GM18868 (cell line): ENCODE measurements around the gene CTNNBL1.

Experiments
- ATAC-seq: cut with Tn5 transposase; IDR thresholded peaks from one replicate; pipeline ENCODE4 v1.9.1; 2021; ENCODE audit warnings: mild to moderate bottlenecking, moderate library complexity; ENCODE audit not compliant: unreplicated experiment

CTNNBL1 gene

GRCh38 chr20:37895166-37895565 is 201.3 kb downstream of the CTNNBL1 start:
- no peak for ATAC-seq

DNA sequence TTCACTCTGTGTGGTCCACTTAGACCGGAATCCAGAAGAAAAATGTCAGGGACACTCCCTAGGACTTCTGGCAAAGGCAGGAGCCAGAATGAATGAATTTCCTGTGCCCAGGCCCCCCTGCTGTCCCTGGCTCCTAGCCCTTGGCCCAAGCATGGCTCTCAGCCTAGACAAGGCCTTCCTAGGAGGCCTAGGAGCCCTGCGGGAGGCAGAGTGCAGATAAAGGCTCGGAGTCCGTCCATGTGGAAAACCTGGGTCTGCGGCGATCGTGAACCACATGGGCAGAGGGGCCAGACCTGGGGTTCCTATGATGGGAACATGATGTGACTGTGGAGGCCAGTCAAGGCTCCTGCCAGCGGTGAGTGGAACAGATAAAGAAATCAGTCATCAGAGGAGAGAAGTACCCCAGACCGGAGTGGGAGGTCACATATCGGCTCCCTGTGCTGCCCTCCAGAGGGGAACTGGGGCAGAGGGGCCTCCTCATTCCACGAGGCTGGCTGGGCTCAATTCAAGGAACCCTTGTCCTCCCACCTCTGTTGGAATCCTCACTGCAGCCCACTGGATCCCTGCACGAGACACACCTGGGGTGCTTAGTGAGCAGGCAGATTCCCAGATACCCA is 203.2 kb downstream of the CTNNBL1 start:
- ATAC-seq: no peak

- no peak for ATAC-seq
Observed at GRCh38 chr20:37898233-37899104, 204.6 kb downstream of the CTNNBL1 start.

DNA sequence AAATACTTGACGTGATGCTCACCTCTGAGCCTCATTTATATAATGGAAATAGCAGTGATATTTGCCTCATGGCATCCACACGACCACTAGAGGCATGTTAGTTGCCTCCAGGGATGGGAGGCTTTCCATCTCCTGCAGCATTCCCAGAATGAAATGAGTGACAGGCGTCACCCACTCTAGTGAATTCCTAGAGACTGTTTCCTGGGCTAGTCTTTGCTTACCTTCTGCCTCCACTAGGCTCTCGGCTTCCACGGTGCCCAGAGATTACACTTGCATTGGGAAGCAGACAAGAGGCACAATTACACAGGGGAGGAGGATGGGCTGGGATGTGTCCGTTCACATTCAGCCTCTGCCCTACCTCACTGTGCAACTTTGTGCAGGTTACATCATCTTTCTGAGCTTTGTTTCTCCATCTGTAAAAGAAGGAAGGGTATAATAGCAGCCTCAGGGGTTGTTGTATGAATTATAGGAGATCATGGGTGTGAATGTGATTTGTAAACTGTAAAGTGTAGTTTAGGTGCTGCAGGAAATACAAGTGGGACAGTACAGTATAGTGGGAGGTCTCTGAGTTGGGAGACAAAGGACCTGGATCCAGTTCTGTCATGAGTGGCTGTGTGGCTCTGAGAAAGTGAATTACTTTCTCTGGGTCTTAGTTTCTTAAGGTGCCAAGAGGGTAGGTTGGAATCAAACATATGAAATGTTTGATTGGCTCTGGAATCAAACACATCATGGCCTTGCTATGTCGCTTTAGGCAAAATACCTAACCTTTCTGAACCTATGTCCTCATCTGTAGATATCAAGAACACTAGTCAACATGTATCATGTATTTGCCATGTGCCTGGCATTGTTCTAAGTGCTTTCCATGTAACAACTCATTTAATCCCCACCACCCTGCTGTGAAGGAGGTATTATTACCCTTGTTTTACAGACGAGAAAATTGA is 205.5 kb downstream of the CTNNBL1 start:
- no peak for ATAC-seq

DNA sequence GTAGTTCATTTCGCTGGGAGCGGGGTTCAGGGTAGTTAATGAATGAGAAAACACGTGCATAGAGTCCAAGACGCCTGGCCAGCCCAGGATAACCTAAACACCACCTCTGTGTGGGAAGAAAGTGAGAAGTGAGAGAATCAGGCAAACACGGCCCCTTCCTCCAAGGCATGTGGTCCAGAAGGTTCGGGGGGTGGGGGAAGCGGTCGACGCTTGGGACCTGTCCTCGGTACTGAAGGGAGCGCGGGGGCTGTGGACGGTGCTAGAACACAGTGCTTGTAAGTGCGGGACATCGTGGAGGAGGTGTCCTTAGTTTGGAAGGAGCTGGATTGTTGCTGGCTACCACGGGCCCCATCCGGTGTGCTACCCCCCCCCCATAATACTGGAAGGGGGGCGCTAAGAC is 207.4 kb downstream of the CTNNBL1 start:
- no peak for ATAC-seq

DNA sequence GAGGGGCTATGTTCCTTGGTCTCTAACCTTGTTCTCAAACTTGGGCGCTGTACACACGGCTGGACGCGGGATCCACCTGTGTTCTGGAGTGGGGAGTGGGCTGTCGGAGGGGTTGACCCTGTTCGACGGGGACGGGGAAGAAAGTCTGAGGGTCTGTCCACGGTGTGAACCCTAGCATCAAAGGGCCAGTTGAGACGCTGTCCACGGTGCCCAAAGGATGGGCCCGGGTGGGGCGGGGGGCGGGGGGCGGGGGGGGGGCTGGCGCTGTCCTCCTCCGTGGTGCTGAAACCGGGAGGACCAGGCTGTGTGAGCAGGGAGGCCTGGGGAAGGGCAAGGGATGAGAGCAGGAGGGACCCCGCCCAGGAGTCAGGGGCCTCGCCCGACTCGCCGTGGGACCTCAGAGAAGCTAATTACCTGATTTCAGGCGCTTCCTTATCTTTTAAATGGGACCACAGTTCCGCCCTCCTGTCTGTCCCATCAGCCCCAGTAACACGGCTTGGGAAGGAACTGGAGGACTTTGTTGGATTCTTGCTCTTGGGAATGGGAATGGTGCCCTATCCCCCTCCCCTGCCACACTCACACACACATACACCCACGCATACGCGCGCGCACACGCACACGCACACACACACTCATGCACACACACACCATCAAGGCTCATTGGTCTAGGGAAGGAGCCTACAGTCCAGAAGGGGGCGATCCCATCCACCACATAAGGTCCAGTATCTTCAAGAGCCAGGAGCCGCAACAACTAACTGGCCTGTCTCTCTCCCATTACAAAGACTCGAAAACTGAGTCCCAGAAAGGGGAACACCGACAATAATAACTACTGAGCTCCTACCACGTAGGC is 208.0 kb downstream of the CTNNBL1 start:
- ATAC-seq: no peak

- no peak for ATAC-seq
Observed at GRCh38 chr20:37902504-37903313, 208.9 kb downstream of the CTNNBL1 start, which contains the start of gene VSTM2L. Gene VSTM2L (plus strand): TSS chr20:37903127. CDS start chr20:37903351, 224 bp downstream.

GRCh38 chr20:37903317-37904007 is 209.6 kb downstream of the CTNNBL1 start:
- no peak for ATAC-seq

DNA sequence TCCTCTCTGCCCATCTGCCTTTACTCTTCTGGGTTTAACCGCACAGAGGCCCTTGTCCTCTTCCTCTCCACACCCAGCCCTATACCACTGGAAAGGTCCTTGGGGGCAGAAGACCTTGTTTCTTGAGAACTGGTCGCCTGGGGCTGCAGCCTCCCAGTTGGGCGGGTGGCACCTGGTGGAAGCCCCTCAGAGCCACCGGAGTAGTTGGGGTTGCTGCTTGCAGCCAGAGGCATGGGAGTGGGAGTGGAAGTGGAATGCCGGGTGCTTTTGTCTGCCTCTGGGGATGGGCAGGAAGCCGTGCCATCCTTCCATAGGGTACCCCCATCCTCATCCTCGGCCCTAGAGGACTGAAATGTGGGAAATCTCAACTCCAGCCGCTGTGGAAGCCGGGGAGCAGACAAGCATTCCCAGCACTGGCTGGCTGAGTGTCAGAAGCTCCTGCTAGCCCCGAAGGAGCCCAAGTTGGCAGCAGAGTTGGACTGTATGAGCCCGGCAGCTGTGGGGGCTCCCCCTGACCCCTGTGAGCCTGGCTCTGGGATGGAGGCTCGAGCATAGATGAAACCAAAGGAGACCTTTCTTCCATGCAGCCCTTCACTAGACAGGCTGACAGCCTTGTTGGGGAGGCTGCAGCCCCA is 210.3 kb downstream of the CTNNBL1 start:
- ATAC-seq: no peak

GRCh38 chr20:37904845-37905373 is 211.1 kb downstream of the CTNNBL1 start:
- no peak for ATAC-seq

- no peak for ATAC-seq
Observed at GRCh38 chr20:37905671-37906613, 212.1 kb downstream of the CTNNBL1 start.

DNA sequence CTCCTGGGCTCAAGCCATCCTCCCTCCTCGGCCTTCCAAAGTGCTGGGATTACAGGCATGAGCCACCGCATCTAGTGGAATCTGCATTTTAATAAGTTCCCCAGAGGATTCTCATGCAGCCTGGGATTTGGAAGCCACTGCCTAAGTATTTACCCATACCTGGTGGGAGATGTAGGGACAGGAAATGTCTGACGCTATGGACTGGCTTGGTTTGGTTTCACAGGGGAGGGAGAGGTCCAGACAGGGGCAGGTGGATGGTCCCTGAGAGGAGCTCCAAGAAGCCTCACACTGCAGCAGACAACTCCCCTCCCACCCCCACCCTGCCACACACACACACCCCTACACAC is 213.5 kb downstream of the CTNNBL1 start:
- no peak for ATAC-seq

DNA sequence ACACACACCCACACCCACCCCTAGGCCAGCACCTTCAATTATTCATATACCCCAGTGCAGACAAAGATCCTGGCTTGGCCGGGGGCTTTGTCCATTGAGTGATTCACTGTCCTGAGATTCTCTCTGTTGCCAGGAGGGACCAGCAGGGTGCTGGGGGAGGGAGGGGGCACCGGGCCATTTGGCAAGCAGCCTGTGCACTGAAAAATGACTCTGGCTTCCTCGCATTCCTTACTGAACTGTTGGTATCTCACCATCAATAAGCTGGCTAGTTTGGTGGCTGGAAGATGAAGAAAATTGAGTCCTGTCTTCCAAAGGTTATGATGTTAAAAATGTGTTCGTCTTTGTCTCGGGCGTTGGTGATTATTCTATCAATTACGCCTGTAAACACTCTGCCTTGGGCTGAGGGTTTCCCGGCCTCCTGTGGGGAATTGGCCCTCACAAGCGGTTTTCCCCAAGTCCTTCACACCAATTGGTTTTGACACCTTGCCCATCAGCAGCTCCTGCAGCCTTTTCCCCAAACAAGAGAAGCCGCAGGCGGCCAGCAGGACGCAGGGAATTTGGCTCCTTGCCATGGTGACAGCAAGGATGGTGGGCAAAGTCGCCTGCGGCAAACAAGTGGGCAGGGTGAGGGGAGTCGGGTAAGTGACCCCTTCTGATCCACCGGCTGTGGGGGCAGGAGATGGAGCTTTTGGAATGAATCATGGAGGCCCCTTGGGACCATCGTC is 214.0 kb downstream of the CTNNBL1 start:
- ATAC-seq: no peak

DNA sequence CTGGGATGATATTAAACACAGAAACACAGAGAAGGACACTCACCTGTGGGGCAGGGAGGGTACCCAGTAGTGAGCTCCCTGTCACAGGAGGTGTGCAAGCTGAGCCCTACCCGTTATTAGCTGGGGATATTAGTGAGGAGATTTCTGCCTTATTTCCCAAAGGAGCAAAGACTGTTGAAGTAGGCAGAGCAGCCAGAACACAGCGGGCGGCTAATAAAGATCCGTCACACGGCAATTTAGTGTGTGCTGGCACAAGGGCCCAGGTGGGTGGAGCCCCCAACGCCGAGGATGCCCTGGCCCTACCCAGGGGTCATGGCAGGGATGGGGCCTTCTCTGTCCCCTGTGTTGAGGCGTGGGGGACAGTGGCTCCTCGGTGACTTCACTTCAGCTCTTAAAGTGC is 217.4 kb downstream of the CTNNBL1 start:
- no peak for ATAC-seq

DNA sequence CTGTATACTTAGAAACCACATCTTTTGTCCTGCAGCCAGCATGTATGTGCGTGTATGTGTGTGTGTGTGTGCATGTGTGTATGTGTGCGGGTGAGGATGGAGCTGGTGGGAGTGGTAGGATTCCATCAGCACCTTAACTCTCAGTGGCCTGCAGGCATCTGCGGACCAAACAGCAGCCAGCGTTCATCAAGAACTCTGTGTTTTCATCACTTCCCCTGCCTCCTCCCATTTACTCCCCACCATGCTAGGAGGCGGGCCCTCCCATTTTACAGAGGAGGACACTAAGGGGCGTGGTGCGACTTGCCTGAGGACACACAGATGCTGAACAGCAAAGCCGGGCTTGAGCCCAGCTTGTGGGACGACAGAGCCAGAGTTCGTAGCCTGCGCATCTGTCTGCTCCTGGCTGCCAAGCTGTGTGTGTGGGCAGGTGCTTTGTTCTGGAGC is 218.0 kb downstream of the CTNNBL1 start:
- ATAC-seq: no peak

DNA sequence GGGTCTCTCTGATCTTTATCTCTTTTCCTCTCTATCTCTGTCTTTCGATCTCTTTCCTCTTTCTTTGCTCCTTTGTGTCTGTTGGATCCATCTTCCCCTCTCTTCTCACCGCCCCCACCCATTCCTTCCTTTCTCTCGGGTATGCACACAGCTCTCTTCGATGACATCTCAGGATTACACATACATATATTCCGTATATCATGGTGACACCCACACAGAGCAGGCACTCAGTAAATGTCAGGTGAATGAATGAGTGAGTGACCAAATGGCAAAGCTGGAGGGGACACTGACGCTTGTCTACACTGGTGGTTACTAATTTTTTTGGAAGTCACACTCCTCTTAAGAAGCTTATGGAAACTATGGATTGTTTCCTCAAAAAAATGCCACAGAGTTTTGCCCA is 219.0 kb downstream of the CTNNBL1 start:
- ATAC-seq: no peak
